VCaP (cell line): ENCODE measurements around the gene NOC4L.

ENCODE experiments used
- H3K27ac ChIP-seq: fragments of 450-650 bp; 2 replicates; pipeline ENCODE4 v1.5.1; 2017
- CTCF ChIP-seq: fragments of 450-650 bp; conservative IDR thresholded peaks from 2 replicates; pipeline ENCODE4 v1.5.1; 2017; ENCODE audit warnings: mild to moderate bottlenecking, moderate library complexity

NOC4L gene

GRCh38 chr12:132140918-132141841 lies 3.1 kb upstream of the NOC4L start:
- no peak for TF ChIP-seq CTCF
- H3K27ac ChIP-seq: no peak overlapping the region

GRCh38 chr12:132141976-132142678 lies 2.1 kb upstream of the NOC4L start:
- TF ChIP-seq CTCF: no peak
- no peak overlapping the region for H3K27ac ChIP-seq

GRCh38 chr12:132142679-132143335 lies 1.4 kb upstream of the NOC4L start:
- peak overlapping the region; percentile 86; the same call in 1 of the 2 replicates for H3K27ac ChIP-seq
- no peak for TF ChIP-seq CTCF

GRCh38 chr12:132143336-132144071 lies 753 bp upstream of the NOC4L start:
- H3K27ac ChIP-seq: peak overlapping the region; percentile 86
- no peak for TF ChIP-seq CTCF

- no peak for TF ChIP-seq CTCF
- H3K27ac ChIP-seq: peak overlapping the region; percentile 86
These were observed 532 bp downstream of the NOC4L start for GRCh38 chr12:132144810-132145168.

GRCh38 chr12:132145334-132145733 lies 1.1 kb downstream of the NOC4L start:
- TF ChIP-seq CTCF: no peak
- peak overlapping the region; percentile 86; the same call in 1 of the 2 replicates for H3K27ac ChIP-seq

- no peak for TF ChIP-seq CTCF
- H3K27ac ChIP-seq: no peak overlapping the region
These were observed 1.8 kb downstream of the NOC4L start for GRCh38 chr12:132146098-132146497.
